GM21737 (cell line): ENCODE results near the gene ATP2A2.
"Not testable (repeated sequence)": the region's sequence is repeated elsewhere in the genome, so short reads cannot be mapped to it uniquely, and the experiment has no call there.

Experiments used
- ATAC-seq: cut with Tn5 transposase; IDR thresholded peaks from one replicate; pipeline ENCODE4 v1.9.1; 2021; ENCODE audit warnings: mild to moderate bottlenecking, moderate library complexity; ENCODE audit not compliant: unreplicated experiment

Gene ATP2A2

GRCh38 chr12:110365489-110366320 is 84.7 kb downstream of the ATP2A2 start:
- ATAC-seq = no peak

GRCh38 chr12:110366321-110367142 is 85.5 kb downstream of the ATP2A2 start:
- no peak for ATAC-seq

GRCh38 chr12:110367181-110367864 is 86.3 kb downstream of the ATP2A2 start:
- ATAC-seq = no peak

- ATAC-seq = no peak
Measured at GRCh38 chr12:110369992-110370391, 88.9 kb downstream of the ATP2A2 start.

GRCh38 chr12:110370732-110371231 is 89.7 kb downstream of the ATP2A2 start:
- no peak for ATAC-seq

- peak; percentile 64 for ATAC-seq
Measured at GRCh38 chr12:110371408-110372055, 90.5 kb downstream of the ATP2A2 start.

- no peak for ATAC-seq
Measured at GRCh38 chr12:110372056-110372425, 91.0 kb downstream of the ATP2A2 start.

- ATAC-seq = no peak
Measured at GRCh38 chr12:110373025-110373424, 92.0 kb downstream of the ATP2A2 start.

GRCh38 chr12:110373425-110373824 is 92.4 kb downstream of the ATP2A2 start:
- no peak for ATAC-seq

GRCh38 chr12:110373962-110374611 is 93.0 kb downstream of the ATP2A2 start:
- ATAC-seq = no peak

- not testable (repeated sequence) for ATAC-seq
Measured at GRCh38 chr12:110378131-110378790, 97.2 kb downstream of the ATP2A2 start.

- no peak for ATAC-seq
Measured at GRCh38 chr12:110379197-110379596, 98.2 kb downstream of the ATP2A2 start.

GRCh38 chr12:110379631-110380030 is 98.6 kb downstream of the ATP2A2 start:
- no peak for ATAC-seq

GRCh38 chr12:110382683-110383082 is 101.6 kb downstream of the ATP2A2 start:
- no peak for ATAC-seq
